CD8-positive, alpha-beta memory T cell (primary cell): Measurements from ENCODE around the gene AMZ2. TPM values are rescaled to one million over a fixed set of nuclear protein-coding genes. Genes with fewer than 3 reads are reported as not detected.
"Not testable (repeated sequence)": the region's sequence is repeated elsewhere in the genome, so short reads cannot be mapped to it uniquely, and the experiment has no call there.

Experiments
- CTCF ChIA-PET: fragments of 350-600 bp; sonication (Branson Sonifier 250); formaldehyde crosslinking; loops from one replicate; lab custom pipeline; 2021; ENCODE audit warnings: antibody characterized with exemption; lab: Charles Lee
- POLR2A ChIA-PET: fragments of 350-600 bp; sonication (Branson Sonifier 250); formaldehyde crosslinking; loops from one replicate; lab custom pipeline; 2021; ENCODE audit warnings: antibody characterized with exemption; lab: Charles Lee
- DNase-seq, 5 donors: peaks; one replicate each; pipeline versions ENCODE4 v3.0.0 to v3.0.0-alpha.2; 2020 to 2022; ENCODE audit warnings: mixed read lengths in 1 of 5
- H3K27ac ChIP-seq: one replicate; pipeline ENCODE4 v1.7.0; 2013; ENCODE audit warnings: low read depth, mild to moderate bottlenecking, low read length, moderate library complexity
- H3K27me3 ChIP-seq: 2 replicates; pipeline ENCODE4 v1.7.0; 2013; ENCODE audit warnings: low read length, mild to moderate bottlenecking; ENCODE audit not compliant: insufficient read depth, poor library complexity, severe bottlenecking
- H3K36me3 ChIP-seq: 2 replicates; pipeline ENCODE4 v1.7.0; 2013; ENCODE audit warnings: mild to moderate bottlenecking, low read length, moderate library complexity; ENCODE audit not compliant: insufficient read depth
- H3K4me1 ChIP-seq: 2 replicates; pipeline ENCODE4 v1.7.0; 2013; ENCODE audit warnings: mild to moderate bottlenecking, low read length, moderate library complexity; ENCODE audit not compliant: insufficient read depth
- H3K4me3 ChIP-seq: 2 replicates; pipeline ENCODE4 v1.7.0; 2013; ENCODE audit warnings: mild to moderate bottlenecking, low read length
- H3K9me3 ChIP-seq: 2 replicates; pipeline ENCODE4 v1.7.0; 2013; ENCODE audit warnings: mild to moderate bottlenecking, low read length
- H3K27ac Mint-ChIP-seq, 8 donors: one replicate each; pipeline ENCODE4 v1.8.0; 2020 to 2021; ENCODE audit warnings: mixed read lengths in 8 of 8, mild to moderate bottlenecking in 6 of 8, inconsistent platforms in 3 of 8, moderate library complexity in 3 of 8
- H3K27me3 Mint-ChIP-seq, 2 donors: one replicate each; pipeline ENCODE4 v1.8.0; 2020 to 2021; ENCODE audit warnings: mixed read lengths in 2 of 2, mild to moderate bottlenecking in 1 of 2, moderate library complexity in 1 of 2
- H3K36me3 Mint-ChIP-seq, 3 donors: one replicate each; pipeline ENCODE4 v1.8.0; 2020 to 2021; ENCODE audit warnings: mixed read lengths in 3 of 3, inconsistent platforms in 1 of 3, mild to moderate bottlenecking in 1 of 3
- H3K4me1 Mint-ChIP-seq, 3 donors: one replicate each; pipeline ENCODE4 v1.8.0; 2020 to 2021; ENCODE audit warnings: mixed read lengths in 3 of 3, inconsistent platforms in 1 of 3, mild to moderate bottlenecking in 1 of 3
- H3K4me3 Mint-ChIP-seq, 7 donors: one replicate each; pipeline ENCODE4 v1.8.0; 2020 to 2021; ENCODE audit warnings: mixed read lengths in 7 of 7, mild to moderate bottlenecking in 6 of 7, moderate library complexity in 4 of 7, inconsistent platforms in 2 of 7
- H3K9me3 Mint-ChIP-seq, 5 donors: one replicate each; pipeline ENCODE4 v1.8.0; 2020 to 2022; ENCODE audit warnings: mixed read lengths in 5 of 5, mild to moderate bottlenecking in 3 of 5, moderate library complexity in 2 of 5, inconsistent platforms in 1 of 5
- polyA plus RNA-seq: library from polyadenylated mRNA; unstranded; fragments of 300-500 nt; fragmentation: Illumina TruSeq; gene quantifications from one replicate; pipeline ENCODE4 v1.2.3, GENCODE V29; 2021
- total RNA-seq, 2 experiments: library from RNA; stranded (reverse); gene quantifications; one replicate each; pipeline ENCODE4 v1.2.3, GENCODE V29; 2021

The AMZ2 gene
- total and polyA plus RNA-seq, 3 experiments from 2014 or later: 113 to 141 (median 118) TPM

DNA sequence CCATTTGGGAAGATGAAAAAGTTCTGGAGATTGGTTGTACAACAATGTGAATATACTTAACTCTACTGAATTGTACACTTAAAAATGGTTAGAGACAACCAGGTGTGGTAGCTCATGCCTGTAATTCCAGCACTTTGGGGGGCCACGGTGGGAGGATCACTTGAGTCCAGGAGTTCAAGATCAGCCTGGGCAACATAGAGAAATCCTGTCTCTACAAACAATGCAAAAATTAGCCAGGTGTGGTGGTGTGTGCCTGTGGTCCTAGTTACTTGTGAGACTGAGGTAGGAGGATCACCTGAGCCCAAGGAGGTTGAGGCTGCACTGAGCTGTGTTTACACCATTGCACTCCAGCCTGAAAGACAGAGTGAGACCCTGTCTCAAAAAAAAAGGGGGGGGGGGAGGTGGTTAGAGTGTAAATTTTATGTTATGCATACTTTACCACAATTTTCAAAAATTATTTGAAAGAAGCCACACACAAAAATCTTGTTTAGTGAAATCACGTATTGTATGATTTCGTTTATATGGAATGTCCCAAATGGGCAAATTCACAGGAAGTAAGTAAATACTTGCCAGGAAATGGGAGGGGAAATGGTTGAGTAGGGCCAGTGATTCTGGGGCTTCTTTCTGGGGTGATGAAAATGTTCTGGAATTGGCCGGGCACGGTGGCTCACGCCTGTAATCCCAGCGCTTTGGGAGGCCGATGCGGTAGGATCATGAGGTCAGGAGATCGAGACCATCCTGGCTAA, 37.1 kb upstream of the AMZ2 start:
- Histone ChIP-seq H3K27me3 (no peaks in the 10 kb centered on the region), H3K36me3 (peaks cover 8% of the 10 kb centered on the region), H3K4me1 (peaks cover 6% of the 10 kb centered on the region), H3K4me3 (no peak overlapping the region), H3K9me3 (no peaks in the 10 kb centered on the region), H3K27ac (no peak overlapping the region)
- H3K27me3 Mint-ChIP-seq: peaks cover 0 to 2% of the 10 kb centered on the region in 2 donors
- peaks cover 47 to 65% (median 64%) of the 10 kb centered on the region in 3 donors for H3K4me1 Mint-ChIP-seq
- peak overlapping the region; percentile 1 to 81 (median 60) for H3K27ac Mint-ChIP-seq
- H3K9me3 Mint-ChIP-seq: no peaks in the 10 kb centered on the region
- ChIA-PET POLR2A (interaction anchor here (0.6 kb wide), 1 partner anchor 30 kb away, joined by 3 read pairs; no protein-coding TSS in a partner anchor), CTCF (interaction anchor here (1.0 to 1.1 kb wide), 2 partner anchors 38 to 50 kb away, joined by 3 to 4 read pairs; no protein-coding TSS in a partner anchor)
- peak overlapping the region in 1 of 7 donors; percentile 56 for H3K4me3 Mint-ChIP-seq
- no peak for DNase-seq
- peaks cover 4 to 65% (median 20%) of the 10 kb centered on the region in 3 donors for H3K36me3 Mint-ChIP-seq

DNA sequence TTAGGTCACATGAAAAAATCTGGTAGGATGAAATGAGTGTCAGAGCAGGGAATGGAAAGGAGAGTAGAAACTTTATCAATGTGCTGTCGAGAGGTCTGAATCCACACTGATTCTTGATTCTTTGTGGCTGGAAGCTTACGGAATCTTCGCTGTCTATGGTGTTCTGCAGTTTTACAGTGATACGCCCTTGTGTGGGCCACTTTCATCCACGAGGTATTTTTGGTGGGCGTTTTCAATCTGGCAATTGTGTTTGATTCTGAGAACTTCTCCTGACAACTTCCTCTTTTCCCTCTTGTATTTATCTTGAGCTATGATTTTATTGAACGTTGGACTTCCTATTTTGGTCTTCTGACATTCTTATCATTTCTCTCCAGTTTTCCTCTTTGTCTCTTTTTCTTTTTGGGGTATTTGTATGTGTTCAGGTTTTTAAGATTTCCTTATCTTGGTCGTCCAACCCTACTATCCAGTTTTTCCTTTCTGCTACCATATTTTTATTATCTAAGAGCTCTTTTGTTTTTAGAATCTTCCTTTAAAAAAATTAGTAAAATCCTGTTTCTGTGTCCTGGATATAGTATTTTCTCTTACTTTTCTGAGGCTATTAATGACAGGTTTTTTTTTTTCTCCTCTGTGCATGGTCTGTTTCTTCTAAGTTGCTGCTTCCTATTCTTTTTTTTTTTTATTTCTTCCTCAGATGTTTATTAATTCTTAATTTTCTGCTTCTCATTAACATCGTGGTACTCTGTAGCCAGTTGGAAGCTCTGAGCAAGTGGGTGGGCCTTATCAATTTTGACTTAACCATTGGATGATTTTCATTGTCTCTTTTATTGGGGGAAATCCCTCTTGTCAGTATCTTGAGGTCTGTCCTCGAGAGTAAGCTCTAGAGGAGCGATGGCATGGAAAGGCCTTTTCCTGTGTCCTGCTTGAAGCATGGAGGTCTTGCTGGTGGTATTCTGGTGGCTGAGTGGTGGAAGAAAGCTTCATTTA, 34.1 kb upstream of the AMZ2 start:
- H3K36me3 ChIP-seq: not testable (repeated sequence)

DNA sequence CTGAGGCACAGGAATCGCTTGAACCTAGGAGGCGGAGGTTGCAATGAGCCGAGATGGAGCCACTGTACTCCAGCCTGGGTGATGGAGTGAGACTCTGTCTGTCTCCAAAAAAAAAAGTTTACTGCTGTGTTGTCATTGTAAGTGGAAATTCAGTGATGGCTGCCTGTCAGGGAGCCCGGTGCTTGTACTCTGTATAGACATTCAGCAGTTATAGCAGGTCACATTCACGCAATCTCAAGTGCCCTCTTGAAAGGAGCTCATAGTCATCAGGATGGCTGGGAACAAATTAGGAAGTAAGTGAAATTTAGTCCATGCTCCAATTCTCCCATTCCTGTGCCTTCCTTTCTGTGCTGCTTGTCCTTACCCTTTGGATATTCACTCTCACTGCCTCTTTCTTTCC, 32.4 kb upstream of the AMZ2 start:
- POLR2A ChIA-PET: interaction anchor here (1.5 kb wide), 1 partner anchor 33 kb away, joined by 3 read pairs; the partner anchor contains the start of gene AMZ2
- H3K9me3 Mint-ChIP-seq, DNase-seq, H3K9me3 ChIP-seq, CTCF ChIA-PET, H3K4me3 ChIP-seq, H3K36me3 ChIP-seq, H3K27me3 ChIP-seq, H3K4me3 Mint-ChIP-seq, H3K4me1 ChIP-seq, H3K27ac ChIP-seq, H3K27me3 Mint-ChIP-seq: not testable (repeated sequence)
- Mint-ChIP-seq H3K4me1 (peaks cover 35 to 63% (median 52%) of the 10 kb centered on the region in 3 donors), H3K27ac (peak overlapping the region in 1 of 8 donors; percentile 11), H3K36me3 (peaks cover 4 to 68% (median 16%) of the 10 kb centered on the region in 3 donors)

More for the DNA sequence above, 34.1 kb upstream of the AMZ2 start:
- H3K4me3 ChIP-seq, DNase-seq, POLR2A ChIA-PET, H3K27ac ChIP-seq, H3K9me3 ChIP-seq, H3K4me1 ChIP-seq, H3K27me3 Mint-ChIP-seq, H3K27me3 ChIP-seq, H3K9me3 Mint-ChIP-seq: not testable (repeated sequence)
- Mint-ChIP-seq H3K36me3 (peaks cover 4 to 68% (median 20%) of the 10 kb centered on the region in 3 donors), H3K4me3 (peak overlapping the region in 3 of 7 donors; percentile 3 to 33 (median 12)), H3K4me1 (peaks cover 38 to 63% (median 52%) of the 10 kb centered on the region in 3 donors), H3K27ac (peak overlapping the region; percentile 6 to 88 (median 68))
- CTCF ChIA-PET: interaction anchor here (1.3 to 1.7 kb wide), 3 partner anchors 23 to 41 kb away, joined by 3 to 4 read pairs (median 3); no protein-coding TSS in a partner anchor

DNA sequence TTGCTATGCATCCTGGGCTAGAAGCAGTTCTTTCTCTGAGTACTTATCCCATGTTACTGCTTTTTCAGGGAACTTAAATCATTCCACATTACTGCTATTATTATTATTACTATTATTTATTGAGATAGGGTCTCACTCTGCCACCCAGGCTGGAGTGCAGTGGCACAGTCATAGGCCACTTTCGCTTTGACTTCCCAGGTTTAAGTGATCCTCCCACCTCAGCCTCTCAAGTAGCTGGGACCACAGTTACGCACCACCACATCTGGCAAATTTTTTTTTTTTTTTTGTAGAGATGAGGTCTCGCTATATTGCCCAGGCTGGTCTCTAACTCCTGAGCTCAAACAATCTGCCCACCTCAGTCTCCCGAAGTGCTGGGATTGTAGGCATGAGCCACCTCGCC, 28.4 kb upstream of the AMZ2 start:
- H3K4me1 ChIP-seq, H3K4me3 Mint-ChIP-seq, H3K4me3 ChIP-seq, H3K27me3 ChIP-seq, DNase-seq, H3K9me3 Mint-ChIP-seq, H3K27ac ChIP-seq, H3K9me3 ChIP-seq, H3K27me3 Mint-ChIP-seq, H3K36me3 ChIP-seq: not testable (repeated sequence)
- Mint-ChIP-seq H3K36me3 (peaks cover 0 to 56% (median 9%) of the 10 kb centered on the region in 3 donors), H3K4me1 (peaks cover 23 to 56% (median 37%) of the 10 kb centered on the region in 3 donors), H3K27ac (peak overlapping the region in 4 of 8 donors; percentile 53 to 90 (median 82))
- CTCF ChIA-PET: interaction anchor here (1.6 to 1.9 kb wide), 2 partner anchors 15 to 243 kb away, joined by 3 to 4 read pairs; no protein-coding TSS in a partner anchor
- POLR2A ChIA-PET: interaction anchor here (0.6 kb wide), 1 partner anchor 68 kb away, joined by 3 read pairs; no protein-coding TSS in a partner anchor

DNA sequence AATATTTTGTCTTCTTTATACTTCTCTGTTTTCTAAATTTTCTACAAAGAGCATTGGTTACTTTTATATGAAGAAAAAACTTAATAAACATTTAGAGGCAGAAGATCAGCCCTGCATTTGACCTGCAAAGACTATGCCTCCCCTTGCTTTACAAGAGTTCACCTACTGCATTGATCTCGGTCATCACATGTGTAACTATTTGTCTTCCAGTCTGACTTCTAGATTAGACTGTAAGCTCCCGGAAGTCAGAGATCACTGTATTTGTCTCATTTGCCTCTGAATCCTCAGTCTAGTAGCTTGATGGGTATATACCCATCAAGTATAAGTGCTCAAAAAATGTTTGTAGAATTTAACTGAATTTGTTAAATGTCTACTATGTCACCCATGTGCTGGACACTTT, 27.7 kb upstream of the AMZ2 start:
- H3K4me3 ChIP-seq, H3K36me3 ChIP-seq, H3K27ac ChIP-seq, H3K27me3 ChIP-seq, DNase-seq, H3K27me3 Mint-ChIP-seq, H3K4me1 ChIP-seq, H3K9me3 Mint-ChIP-seq, H3K9me3 ChIP-seq: not testable (repeated sequence)
- peak overlapping the region in 6 of 8 donors; percentile 30 to 60 (median 55) for H3K27ac Mint-ChIP-seq
- peaks cover 0 to 51% (median 8%) of the 10 kb centered on the region in 3 donors for H3K36me3 Mint-ChIP-seq
- ChIA-PET CTCF (interaction anchor here (1.6 to 1.9 kb wide), 2 partner anchors 15 to 242 kb away, joined by 3 to 4 read pairs; no protein-coding TSS in a partner anchor), POLR2A (interaction anchor here (0.6 kb wide), 1 partner anchor 67 kb away, joined by 3 read pairs; no protein-coding TSS in a partner anchor)
- peak overlapping the region in 1 of 7 donors; percentile 23 for H3K4me3 Mint-ChIP-seq
- H3K4me1 Mint-ChIP-seq: peaks cover 27 to 58% (median 37%) of the 10 kb centered on the region in 3 donors

DNA sequence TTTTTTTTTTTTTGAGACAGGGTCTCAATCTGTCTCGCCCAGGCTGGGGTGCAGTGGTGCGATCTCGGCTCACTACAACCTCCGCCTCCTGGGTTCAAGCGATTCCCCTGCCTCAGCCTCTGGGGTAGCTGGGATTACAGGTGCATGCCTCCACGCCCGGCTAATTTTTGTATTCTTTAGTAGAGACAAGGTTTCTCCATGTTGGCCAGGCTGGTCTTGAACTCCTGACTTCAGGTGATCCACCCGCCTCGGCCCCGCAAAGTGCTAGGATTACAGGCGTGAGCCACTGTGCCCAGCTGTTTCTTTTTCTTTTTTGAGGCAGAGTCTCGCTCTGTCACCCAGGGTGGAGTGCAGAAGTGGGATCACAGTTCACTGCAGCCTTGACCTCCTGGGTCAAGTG, 27.1 kb upstream of the AMZ2 start:
- not testable (repeated sequence) for H3K9me3 ChIP-seq, H3K4me3 ChIP-seq, H3K9me3 Mint-ChIP-seq, H3K27me3 ChIP-seq, H3K36me3 ChIP-seq, H3K4me1 ChIP-seq, H3K27me3 Mint-ChIP-seq, H3K27ac ChIP-seq, H3K4me3 Mint-ChIP-seq, DNase-seq
- Mint-ChIP-seq H3K4me1 (peaks cover 29 to 59% (median 38%) of the 10 kb centered on the region in 3 donors), H3K27ac (peak overlapping the region in 1 of 8 donors; percentile 54), H3K36me3 (peaks cover 0 to 48% (median 8%) of the 10 kb centered on the region in 3 donors)
- ChIA-PET POLR2A (interaction anchor here (1.2 kb wide), 1 partner anchor 15 kb away, joined by 3 read pairs; no protein-coding TSS in a partner anchor), CTCF (interaction anchor here (2.2 kb wide), 1 partner anchor 20 kb away, joined by 9 read pairs; no protein-coding TSS in a partner anchor)

DNA sequence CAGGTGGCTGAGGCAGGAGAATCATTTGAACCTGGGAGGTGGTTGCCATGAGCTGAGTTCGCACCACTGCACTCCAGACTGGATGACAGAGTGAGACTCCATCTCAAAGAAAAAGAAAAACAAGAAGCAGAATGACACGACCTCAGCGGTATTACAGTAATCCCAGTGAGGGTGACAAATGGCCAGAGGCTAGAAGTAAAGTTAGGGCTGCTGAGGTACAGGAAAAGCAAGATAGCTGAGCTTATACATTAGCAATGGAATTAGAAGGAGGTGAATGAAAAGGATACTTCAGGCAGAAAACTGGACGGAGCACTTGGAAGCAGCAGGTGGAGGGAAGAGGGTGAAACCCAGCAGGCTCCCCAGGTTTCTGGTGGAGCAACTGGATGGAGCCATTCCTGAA, 26.1 kb upstream of the AMZ2 start:
- Histone ChIP-seq H3K4me3 (no peak overlapping the region), H3K4me1 (no peaks in the 10 kb centered on the region), H3K27ac (no peak overlapping the region), H3K36me3 (no peaks in the 10 kb centered on the region), H3K9me3 (no peaks in the 10 kb centered on the region), H3K27me3 (no peaks in the 10 kb centered on the region)
- POLR2A ChIA-PET: interaction anchor here (1.2 kb wide), 1 partner anchor 16 kb away, joined by 3 read pairs; no protein-coding TSS in a partner anchor
- no peak overlapping the region for H3K4me3 Mint-ChIP-seq
- H3K27ac Mint-ChIP-seq: peak overlapping the region in 6 of 8 donors; percentile 55 to 87 (median 74)
- peaks cover 0 to 42% (median 8%) of the 10 kb centered on the region in 3 donors for H3K36me3 Mint-ChIP-seq
- CTCF ChIA-PET: interaction anchor here (1.2 to 2.2 kb wide), 2 partner anchors 17 to 21 kb away, joined by 3 to 9 read pairs; no protein-coding TSS in a partner anchor
- H3K4me1 Mint-ChIP-seq: peaks cover 25 to 60% (median 33%) of the 10 kb centered on the region in 3 donors
- no peaks in the 10 kb centered on the region for H3K27me3 Mint-ChIP-seq
- no peak for DNase-seq
- no peaks in the 10 kb centered on the region for H3K9me3 Mint-ChIP-seq
